Measurements from ENCODE around the gene DRGX. TPM values are rescaled to one million over a fixed set of nuclear protein-coding genes. Genes with fewer than 3 reads are reported as not detected.

Gene DRGX
- total and polyA plus RNA-seq, 2 experiments from 2014 or later: 0.09 TPM; not detected in 1

GRCh38 chr10:49344840-49345239 lies 51.0 kb downstream of the DRGX start:
- in situ Hi-C loops (cut with MboI): no loop called here
- Histone ChIP-seq H3K9me3 (ENCODE audit: low read depth) (no peaks in the 10 kb centered on the region), H3K4me3 (no peak overlapping the region), H3K9me2 (ENCODE audit: insufficient read depth) (no peaks in the 10 kb centered on the region), H3K27me3 (replicated peaks; ENCODE audit: insufficient read depth) (peaks cover 2% of the 10 kb centered on the region), H3K4me2 (ENCODE audit: unreplicated experiment) (no peak overlapping the region), H3K79me2 (ENCODE audit: insufficient read depth) (no peaks in the 10 kb centered on the region), H3K36me3 (ENCODE audit: low read depth) (no peaks in the 10 kb centered on the region), H4K20me1 (ENCODE audit: insufficient read depth) (no peaks in the 10 kb centered on the region), H3F3A (ENCODE audit: insufficient read depth) (no peaks in the 10 kb centered on the region), H2AFZ (no peak overlapping the region), H3K9ac (no peak overlapping the region), H3K27ac (no peak overlapping the region), H3K4me1 (ENCODE audit: insufficient read depth) (no peaks in the 10 kb centered on the region)
- TF ChIP-seq EZH2 (IDR thresholded peaks at IDR 0.05; ENCODE audit: insufficient read depth, poor library complexity, severe bottlenecking) (no peak), EZH2phosphoT487 (IDR thresholded peaks at IDR 0.05; ENCODE audit: insufficient read depth, low read depth) (no peak)
- WGBS, 2 experiments (ENCODE audit: low coverage in 1 of 2, low lambda C conversion rate in 2 of 2, missing lambda C conversion rate in 2 of 2): 43% methylated on average over 2 of the region's 2 CpGs
- no peak for DNase-seq

- no peak for TF ChIP-seq EZH2phosphoT487 (IDR thresholded peaks at IDR 0.05; ENCODE audit: insufficient read depth, low read depth)
- no peak for TF ChIP-seq EZH2 (IDR thresholded peaks at IDR 0.05; ENCODE audit: insufficient read depth, poor library complexity, severe bottlenecking)
- no peak overlapping the region for H3K4me3 ChIP-seq
- no peak overlapping the region for H3K9ac ChIP-seq
- H3F3A ChIP-seq (ENCODE audit: insufficient read depth): no peaks in the 10 kb centered on the region
- no peak overlapping the region for H2AFZ ChIP-seq
- no peaks in the 10 kb centered on the region for H4K20me1 ChIP-seq (ENCODE audit: insufficient read depth)
- H3K9me3 ChIP-seq (ENCODE audit: low read depth): no peaks in the 10 kb centered on the region
- WGBS, 2 experiments (ENCODE audit: low coverage in 1 of 2, low lambda C conversion rate in 2 of 2, missing lambda C conversion rate in 2 of 2): 55 to 65% methylated on average over 1 of the region's 1 CpG
- H3K9me2 ChIP-seq (ENCODE audit: insufficient read depth): no peaks in the 10 kb centered on the region
- in situ Hi-C loops (cut with MboI): no loop called here
- DNase-seq: no peak
- H3K27ac ChIP-seq: no peak overlapping the region
- no peaks in the 10 kb centered on the region for H3K36me3 ChIP-seq (ENCODE audit: low read depth)
- H3K4me2 ChIP-seq (ENCODE audit: unreplicated experiment): no peak overlapping the region
- no peaks in the 10 kb centered on the region for H3K4me1 ChIP-seq (ENCODE audit: insufficient read depth)
- H3K27me3 ChIP-seq (replicated peaks; ENCODE audit: insufficient read depth): peaks cover 17% of the 10 kb centered on the region
- no peaks in the 10 kb centered on the region for H3K79me2 ChIP-seq (ENCODE audit: insufficient read depth)
Observed at GRCh38 chr10:49338604-49339003, 57.3 kb downstream of the DRGX start.

GRCh38 chr10:49335364-49335972 lies 60.4 kb downstream of the DRGX start:
- 45 to 53% methylated on average over 1 of the region's 1 CpG for WGBS, 2 experiments (ENCODE audit: low coverage in 1 of 2, low lambda C conversion rate in 2 of 2, missing lambda C conversion rate in 2 of 2)
- TF ChIP-seq EZH2phosphoT487 (IDR thresholded peaks at IDR 0.05; ENCODE audit: insufficient read depth, low read depth) (no peak), EZH2 (IDR thresholded peaks at IDR 0.05; ENCODE audit: insufficient read depth, poor library complexity, severe bottlenecking) (no peak)
- Histone ChIP-seq H3K9ac (no peak overlapping the region), H3K4me3 (no peak overlapping the region), H3F3A (ENCODE audit: insufficient read depth) (no peaks in the 10 kb centered on the region), H3K9me3 (ENCODE audit: low read depth) (no peaks in the 10 kb centered on the region), H3K27me3 (replicated peaks; ENCODE audit: insufficient read depth) (peaks cover 15% of the 10 kb centered on the region), H3K9me2 (ENCODE audit: insufficient read depth) (no peaks in the 10 kb centered on the region), H3K27ac (no peak overlapping the region), H3K4me2 (ENCODE audit: unreplicated experiment) (no peak overlapping the region), H4K20me1 (ENCODE audit: insufficient read depth) (no peaks in the 10 kb centered on the region), H3K4me1 (ENCODE audit: insufficient read depth) (no peaks in the 10 kb centered on the region), H3K79me2 (ENCODE audit: insufficient read depth) (no peaks in the 10 kb centered on the region), H2AFZ (no peak overlapping the region), H3K36me3 (ENCODE audit: low read depth) (no peaks in the 10 kb centered on the region)
- in situ Hi-C loops (cut with MboI): no loop called here
- DNase-seq: no peak

- H3K27me3 ChIP-seq (replicated peaks; ENCODE audit: insufficient read depth): peaks cover 15% of the 10 kb centered on the region
- H3K79me2 ChIP-seq (ENCODE audit: insufficient read depth): no peaks in the 10 kb centered on the region
- in situ Hi-C loops (cut with MboI): no loop called here
- H4K20me1 ChIP-seq (ENCODE audit: insufficient read depth): no peaks in the 10 kb centered on the region
- no peak overlapping the region for H3K9ac ChIP-seq
- TF ChIP-seq EZH2 (IDR thresholded peaks at IDR 0.05; ENCODE audit: insufficient read depth, poor library complexity, severe bottlenecking) (no peak), EZH2phosphoT487 (IDR thresholded peaks at IDR 0.05; ENCODE audit: insufficient read depth, low read depth) (no peak)
- no peak overlapping the region for H2AFZ ChIP-seq
- no peaks in the 10 kb centered on the region for H3K9me2 ChIP-seq (ENCODE audit: insufficient read depth)
- H3K9me3 ChIP-seq (ENCODE audit: low read depth): no peaks in the 10 kb centered on the region
- no peaks in the 10 kb centered on the region for H3K4me1 ChIP-seq (ENCODE audit: insufficient read depth)
- DNase-seq: no peak
- no peaks in the 10 kb centered on the region for H3K36me3 ChIP-seq (ENCODE audit: low read depth)
- H3F3A ChIP-seq (ENCODE audit: insufficient read depth): no peaks in the 10 kb centered on the region
- H3K4me2 ChIP-seq (ENCODE audit: unreplicated experiment): no peak overlapping the region
- H3K27ac ChIP-seq: no peak overlapping the region
- no peak overlapping the region for H3K4me3 ChIP-seq
Observed at GRCh38 chr10:49334964-49335363, 60.9 kb downstream of the DRGX start.

DNA sequence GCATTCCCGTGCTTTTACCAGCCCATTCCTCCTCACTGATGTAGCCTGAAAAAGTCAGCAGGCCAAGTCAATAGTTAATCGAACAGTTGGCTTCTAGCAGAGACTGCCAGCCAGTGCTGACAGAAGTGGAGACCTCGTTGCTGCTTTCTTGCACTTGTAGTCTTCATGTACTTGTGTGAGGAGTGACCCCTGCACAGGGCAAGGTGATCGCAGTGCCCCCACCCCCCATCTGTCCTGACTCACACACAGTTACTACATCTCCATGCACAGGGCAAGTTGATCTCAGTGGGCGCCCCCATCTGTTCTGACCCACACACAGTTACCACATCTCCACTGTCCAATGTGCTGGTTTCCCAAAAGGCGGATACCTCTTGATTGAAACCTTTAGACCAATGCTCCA lies 62.7 kb downstream of the DRGX start:
- DNase-seq: no peak
- WGBS, 2 experiments (ENCODE audit: low coverage in 1 of 2, low lambda C conversion rate in 2 of 2, missing lambda C conversion rate in 2 of 2): 53 to 54% methylated on average over 6 of the region's 6 CpGs
- no peak overlapping the region for H3K4me3 ChIP-seq
- no peak overlapping the region for H2AFZ ChIP-seq
- no peaks in the 10 kb centered on the region for H3K9me3 ChIP-seq (ENCODE audit: low read depth)
- no peak for TF ChIP-seq EZH2phosphoT487 (IDR thresholded peaks at IDR 0.05; ENCODE audit: insufficient read depth, low read depth)
- no peak for TF ChIP-seq EZH2 (IDR thresholded peaks at IDR 0.05; ENCODE audit: insufficient read depth, poor library complexity, severe bottlenecking)
- H3K9me2 ChIP-seq (ENCODE audit: insufficient read depth): no peaks in the 10 kb centered on the region
- H3K4me2 ChIP-seq (ENCODE audit: unreplicated experiment): no peak overlapping the region
- H3K79me2 ChIP-seq (ENCODE audit: insufficient read depth): no peaks in the 10 kb centered on the region
- H3K27ac ChIP-seq: no peak overlapping the region
- no peaks in the 10 kb centered on the region for H3F3A ChIP-seq (ENCODE audit: insufficient read depth)
- no peak overlapping the region for H3K9ac ChIP-seq
- in situ Hi-C loops (cut with MboI): no loop called here
- no peaks in the 10 kb centered on the region for H4K20me1 ChIP-seq (ENCODE audit: insufficient read depth)
- H3K27me3 ChIP-seq (replicated peaks; ENCODE audit: insufficient read depth): peaks cover 15% of the 10 kb centered on the region
- no peaks in the 10 kb centered on the region for H3K4me1 ChIP-seq (ENCODE audit: insufficient read depth)
- H3K36me3 ChIP-seq (ENCODE audit: low read depth): no peaks in the 10 kb centered on the region

Data from GM23248 (cell line).